Activated T-helper 1 cell treated with anti-CD3 and anti-CD28 coated beads, Interleukin-2, amount 50 U/mL, for 16 hours (primary cell): Measurements from ENCODE around the gene ARL9.
"Not testable (repeated sequence)": the region's sequence is repeated elsewhere in the genome, so short reads cannot be mapped to it uniquely, and the experiment has no call there.

Experiments used
- DNase-seq, 2 donors: peaks; one replicate each; pipeline ENCODE4 v3.0.0-alpha.2; 2020; ENCODE audit warnings: low read depth in 1 of 2, low spot score in 1 of 2

Gene ARL9, protein sequence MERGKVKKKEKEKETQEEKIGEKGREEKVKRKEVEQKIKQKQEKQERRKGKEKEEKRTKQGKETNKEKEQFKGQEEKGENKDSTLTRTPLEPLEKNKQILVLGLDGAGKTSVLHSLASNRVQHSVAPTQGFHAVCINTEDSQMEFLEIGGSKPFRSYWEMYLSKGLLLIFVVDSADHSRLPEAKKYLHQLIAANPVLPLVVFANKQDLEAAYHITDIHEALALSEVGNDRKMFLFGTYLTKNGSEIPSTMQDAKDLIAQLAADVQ

DNA sequence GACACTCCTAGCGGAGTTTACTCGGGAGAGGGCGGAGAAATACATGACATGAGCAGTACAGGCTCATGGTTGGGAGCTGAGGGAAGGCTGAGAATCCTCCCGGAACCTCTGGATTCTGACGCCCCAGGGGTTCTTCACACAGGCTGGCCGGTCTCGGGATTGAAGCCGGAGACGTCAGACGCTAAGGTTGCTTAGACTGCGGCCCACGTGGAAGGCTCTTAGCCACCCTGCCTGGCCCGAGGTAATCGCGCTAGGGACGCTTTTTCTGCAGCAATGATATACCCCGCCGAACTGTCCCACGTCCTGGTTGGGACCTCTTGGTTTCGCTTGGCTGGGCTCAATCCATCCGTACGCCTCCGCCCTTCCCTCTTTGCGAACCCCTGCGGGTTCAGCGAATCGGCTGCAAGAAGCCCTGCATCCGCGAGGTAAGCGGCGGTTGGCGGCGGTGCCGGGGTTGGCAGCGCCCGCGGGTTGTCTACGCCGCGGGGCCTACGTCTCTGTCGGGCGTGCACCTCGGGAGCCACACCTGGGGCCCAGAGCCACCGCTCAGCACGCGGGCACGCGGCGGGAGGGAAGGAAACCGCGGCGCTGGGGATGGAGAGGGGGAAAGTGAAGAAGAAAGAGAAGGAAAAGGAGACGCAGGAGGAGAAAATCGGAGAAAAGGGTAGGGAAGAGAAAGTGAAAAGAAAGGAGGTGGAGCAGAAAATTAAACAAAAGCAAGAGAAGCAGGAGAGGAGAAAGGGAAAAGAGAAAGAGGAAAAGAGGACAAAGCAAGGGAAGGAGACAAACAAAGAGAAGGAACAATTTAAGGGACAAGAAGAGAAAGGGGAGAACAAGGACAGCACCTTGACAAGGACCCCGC is at the start of gene ARL9:
Gene ARL9, plus strand, starts transcription at position 523 of the 862 bp plus-strand sequence. Its CDS starts 72 bp downstream, at position 595.
- DNase-seq: peak; percentile 39 to 48

DNA sequence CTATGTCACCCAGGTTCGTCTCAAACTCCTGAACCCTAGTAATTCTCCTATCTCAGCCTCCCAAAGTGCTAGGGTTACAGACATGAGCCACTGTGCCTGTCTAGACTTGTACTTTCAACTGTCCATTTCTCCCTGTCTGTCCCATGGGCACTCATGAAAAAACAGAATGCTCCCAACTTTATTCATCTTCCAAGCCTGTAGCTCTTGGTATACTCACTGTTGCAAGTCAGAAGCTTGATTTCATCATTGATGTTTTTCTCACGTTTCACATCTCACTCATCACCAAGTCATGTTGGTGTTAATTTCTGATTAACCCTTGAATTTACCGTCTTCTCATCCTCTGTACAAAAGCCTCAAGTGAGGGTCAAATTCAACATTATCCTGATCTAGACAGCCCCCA is 45.5 kb upstream of the ARL9 start:
- DNase-seq: no peak

DNA sequence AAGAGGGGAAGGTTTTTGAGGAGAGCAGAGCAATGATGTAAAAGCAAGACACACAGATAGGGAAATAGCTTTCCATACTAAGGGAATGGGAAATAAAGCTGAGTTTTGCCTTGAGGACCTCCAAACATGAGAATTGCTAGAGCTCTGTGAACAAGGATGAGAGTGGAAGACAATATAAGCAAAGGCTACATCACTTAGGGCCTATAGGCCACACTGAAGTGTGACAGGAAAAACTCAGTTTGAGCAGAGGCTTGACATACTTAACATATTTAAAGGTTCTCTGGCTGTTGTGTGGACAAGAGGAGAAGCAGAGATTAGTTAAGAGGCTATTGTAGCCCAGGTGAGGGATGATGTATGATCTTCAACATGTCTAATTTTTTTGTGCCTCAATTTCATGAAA is 43.4 kb upstream of the ARL9 start:
- DNase-seq: no peak

DNA sequence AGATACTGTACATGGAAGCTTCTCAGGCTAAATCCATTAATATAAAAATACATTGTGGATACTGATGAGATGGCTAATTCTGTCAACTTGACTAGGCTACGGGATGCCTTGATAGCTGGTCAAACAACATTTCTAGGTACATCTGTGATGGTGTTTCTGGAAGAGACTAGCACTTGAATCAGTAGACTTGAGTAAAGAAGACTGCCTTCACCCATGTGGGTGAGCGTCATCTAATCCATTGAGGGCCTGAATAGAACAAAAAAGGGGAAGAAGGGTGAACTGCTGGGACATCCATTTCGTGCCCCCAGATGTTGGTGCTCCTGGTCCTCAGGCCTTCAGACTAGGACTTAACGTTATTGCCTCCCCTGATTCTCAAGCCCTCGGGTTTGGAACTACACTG is 41.9 kb upstream of the ARL9 start:
- no peak for DNase-seq

DNA sequence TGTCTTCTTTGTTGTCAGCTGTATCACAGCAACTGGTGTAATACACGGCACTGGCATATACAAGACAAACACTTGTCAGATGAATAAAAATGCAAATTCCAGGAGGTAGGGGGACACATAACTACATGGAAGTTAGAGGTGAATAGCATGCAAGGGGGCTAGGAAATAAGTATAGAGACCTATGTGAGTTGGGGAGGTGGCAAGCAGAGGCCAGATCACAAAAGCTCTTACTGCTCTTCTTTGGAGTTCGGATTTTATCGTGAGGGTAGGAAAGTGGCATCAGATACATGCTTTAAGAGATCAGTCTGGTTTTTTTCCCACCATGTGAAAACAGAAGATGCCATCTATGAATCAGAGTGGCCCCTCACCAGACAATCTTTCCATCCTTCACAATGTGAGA is 41.0 kb upstream of the ARL9 start:
- DNase-seq: no peak

DNA sequence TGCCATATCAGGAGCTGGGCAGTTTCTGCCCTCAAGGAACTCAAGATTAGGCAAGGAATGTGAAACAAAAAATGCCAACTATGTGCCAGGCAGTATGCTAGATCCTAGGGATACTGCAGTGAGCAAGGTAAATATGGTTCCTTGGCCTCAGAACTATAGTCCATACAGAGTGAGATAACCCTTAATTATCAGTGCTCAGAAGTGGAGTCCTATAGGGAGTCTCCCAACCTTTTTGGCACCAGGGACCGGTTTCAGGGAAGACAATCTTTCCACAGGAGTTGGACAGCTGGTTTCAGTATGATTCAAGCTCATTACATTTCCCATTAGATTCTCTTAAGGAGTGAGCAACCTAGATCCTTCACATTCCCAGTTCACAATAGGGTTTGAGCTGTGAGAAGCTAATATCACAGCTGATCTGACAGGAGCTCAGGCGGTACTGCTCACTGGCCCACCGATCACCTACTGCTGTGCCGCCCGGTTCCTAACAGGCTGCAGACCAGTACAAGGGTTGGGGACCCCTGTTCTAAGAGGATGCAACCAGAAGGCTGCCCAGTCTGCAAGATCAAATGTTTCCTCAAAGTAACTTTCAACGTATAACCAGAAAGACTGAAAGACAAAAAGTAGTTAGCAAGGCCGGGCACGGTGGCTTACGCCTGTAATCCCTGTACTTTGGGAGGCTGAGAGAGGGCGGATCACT is 39.8 kb upstream of the ARL9 start:
- DNase-seq: no peak

DNA sequence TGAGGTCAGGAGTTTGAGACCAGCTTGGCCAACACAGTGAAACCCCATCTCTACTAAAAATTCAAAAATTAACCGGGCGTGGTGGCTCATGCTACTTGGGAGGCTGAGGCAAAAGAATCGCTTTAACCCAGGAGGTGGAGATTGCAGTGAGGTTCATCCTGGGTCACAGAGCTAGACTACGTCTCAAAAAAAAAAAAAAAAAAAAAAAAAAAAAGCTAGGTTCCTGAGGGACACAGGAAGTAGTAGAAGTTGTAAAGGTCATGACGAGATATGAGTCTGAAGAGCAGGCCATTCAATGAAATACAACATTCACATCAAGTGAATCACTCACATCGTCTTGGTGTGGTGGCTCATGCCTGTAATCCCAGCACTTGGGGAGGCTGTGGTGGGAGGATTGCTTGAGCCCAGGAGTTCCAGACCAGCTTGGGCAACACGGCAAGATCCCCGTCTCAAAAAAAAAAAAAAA is 39.3 kb upstream of the ARL9 start:
- DNase-seq: not testable (repeated sequence)

DNA sequence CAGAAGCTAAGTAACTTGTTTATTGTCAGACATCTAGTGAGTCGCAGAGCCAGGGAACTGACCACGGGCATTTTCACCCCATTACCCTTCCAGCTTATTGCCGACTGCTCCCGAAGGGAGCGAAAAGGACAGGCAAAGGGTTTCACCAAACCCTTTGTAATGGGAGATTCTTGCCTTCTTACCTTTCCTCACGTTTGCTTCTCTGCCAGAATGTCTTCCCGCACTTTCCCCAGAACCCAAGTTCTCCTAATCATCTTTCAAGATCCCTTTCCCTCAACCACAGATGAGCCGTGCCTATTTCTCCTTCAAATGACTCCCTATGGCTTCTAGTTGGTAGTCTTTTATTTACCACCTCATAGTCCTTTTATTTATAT is 38.7 kb upstream of the ARL9 start:
- DNase-seq: no peak

DNA sequence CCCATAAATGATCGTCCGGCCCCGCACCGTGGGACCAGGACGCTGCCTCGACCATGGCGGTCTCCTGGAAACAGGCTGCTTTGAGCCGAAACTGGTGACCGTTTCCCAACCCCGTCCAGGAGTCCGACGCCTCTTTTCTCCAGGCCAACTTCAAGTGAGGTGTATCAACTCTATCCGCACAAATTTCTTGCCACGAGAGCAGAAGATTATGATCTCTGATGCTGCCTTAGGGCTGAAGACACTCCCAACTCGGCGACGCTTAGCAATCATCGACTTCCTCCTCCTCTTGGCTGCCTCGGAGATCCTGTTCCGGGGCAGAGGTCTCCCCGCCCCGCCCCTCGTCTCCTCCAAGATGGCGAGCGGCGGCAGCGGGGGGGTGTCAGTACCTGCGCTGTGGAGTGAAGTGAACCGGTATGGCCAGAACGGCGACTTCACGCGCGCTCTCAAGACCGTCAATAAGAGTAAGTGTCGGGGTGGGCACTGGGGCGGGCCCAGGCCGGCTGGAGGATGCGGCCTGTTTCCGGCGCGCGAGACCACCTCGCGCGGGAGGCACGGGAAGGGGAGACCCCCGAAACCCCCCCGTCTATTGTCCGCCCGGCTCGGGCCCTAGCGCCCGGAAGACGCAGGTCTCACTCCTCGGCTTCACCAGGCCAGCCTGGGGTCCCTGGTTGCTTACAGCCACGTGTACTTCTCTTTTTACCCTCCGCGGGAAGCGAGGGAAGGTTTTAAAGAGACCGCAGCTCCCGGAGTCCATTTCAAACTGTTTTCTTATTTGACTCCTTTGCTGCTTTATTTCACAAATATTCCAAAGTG is 38.1 kb upstream of the ARL9 start, which contains the start of gene SRP72:
Gene SRP72, plus strand, starts transcription at position 334 of the 813 bp plus-strand sequence. Its CDS starts 19 bp downstream, at position 353.
- DNase-seq: peak; percentile 81 to 84

DNA sequence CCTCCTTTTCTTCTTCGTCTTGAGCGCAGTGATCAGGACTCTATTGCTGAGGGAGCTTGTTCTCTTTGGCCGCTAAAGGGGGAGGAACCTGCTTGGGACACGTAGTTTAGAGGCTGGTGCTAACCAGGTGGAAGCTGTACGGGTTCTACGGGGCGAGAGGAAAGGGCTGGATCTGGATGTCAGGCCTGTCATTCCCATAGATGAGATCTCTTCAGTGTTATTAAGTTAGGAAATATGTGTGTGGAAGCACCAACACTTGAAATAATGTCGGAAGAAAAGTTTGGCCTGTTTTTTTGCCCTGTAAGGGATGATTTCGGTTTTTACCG is 37.5 kb upstream of the ARL9 start:
- DNase-seq: no peak

DNA sequence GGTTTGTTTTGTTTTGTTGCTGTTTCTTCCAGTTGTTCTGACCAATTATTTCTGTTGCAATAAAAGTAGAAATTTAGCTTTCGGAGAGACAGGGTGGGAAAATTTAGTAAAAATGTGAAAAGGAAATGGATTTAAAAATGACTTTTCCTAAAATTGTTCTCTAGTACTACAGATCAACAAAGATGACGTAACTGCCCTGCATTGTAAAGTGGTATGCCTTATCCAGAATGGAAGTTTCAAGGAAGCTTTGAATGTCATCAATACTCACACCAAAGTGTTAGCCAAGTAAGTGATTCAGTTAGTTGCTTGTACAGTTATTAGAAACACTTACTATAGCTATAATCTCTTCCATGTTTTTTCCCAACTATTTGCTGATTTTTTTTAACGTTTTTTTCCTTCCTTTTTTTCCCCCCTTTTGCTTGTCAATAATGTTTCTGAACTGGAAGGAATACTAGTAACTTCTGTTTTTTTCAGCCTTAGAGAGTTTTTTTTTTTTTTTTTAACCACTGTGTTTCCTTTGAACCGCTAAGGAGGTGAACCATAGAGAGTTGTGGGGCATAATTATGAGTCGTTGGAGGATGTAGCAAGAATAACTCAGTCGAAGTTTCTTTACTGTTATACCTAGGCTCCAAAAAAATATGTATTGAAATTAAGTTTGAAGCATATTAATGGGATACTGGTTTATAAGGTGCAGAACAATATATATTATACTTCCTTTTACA is 35.9 kb upstream of the ARL9 start:
- DNase-seq: no peak

DNA sequence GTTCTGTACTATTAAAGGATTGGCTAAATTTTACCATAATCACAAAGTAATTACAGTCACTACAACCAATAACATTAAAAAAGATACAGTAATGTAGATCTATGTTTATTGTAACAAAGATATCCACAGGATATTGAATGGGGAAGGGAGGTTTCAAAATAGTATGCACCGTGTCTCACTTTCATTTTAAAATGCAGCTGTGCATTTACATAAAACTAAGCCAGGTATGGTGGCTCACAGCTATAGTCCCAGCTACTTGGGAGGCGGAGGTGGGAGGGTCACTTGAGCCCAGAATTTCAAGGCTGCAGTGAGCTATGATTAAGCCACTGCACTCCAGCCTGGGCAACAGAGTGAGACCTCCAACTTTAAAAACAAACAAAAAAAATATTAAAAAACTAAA is 29.7 kb upstream of the ARL9 start:
- DNase-seq: no peak

DNA sequence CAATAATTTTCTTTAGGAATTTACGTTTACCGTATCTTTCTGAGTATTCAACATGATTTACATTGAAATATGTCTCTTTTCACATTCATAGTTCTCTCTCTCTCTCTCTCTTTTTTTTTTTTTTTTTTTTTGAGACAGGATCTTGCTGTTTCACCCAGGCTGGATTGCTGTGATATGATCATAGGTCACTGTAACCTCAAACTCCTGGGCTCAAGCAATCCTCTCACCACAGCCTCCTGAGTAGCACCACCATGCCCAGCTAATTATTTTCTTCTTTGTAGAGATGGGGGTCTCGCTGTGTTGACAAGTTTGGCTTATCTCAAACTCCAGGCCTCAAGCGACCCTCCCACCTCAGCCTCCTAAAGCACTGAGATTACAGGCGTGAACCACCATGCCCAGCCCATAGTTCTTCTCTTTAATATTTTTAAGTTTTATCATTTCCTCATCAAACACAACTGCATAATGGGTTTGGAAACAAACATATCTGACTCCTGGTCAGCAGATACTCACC is 28.3 kb upstream of the ARL9 start:
- no peak for DNase-seq

DNA sequence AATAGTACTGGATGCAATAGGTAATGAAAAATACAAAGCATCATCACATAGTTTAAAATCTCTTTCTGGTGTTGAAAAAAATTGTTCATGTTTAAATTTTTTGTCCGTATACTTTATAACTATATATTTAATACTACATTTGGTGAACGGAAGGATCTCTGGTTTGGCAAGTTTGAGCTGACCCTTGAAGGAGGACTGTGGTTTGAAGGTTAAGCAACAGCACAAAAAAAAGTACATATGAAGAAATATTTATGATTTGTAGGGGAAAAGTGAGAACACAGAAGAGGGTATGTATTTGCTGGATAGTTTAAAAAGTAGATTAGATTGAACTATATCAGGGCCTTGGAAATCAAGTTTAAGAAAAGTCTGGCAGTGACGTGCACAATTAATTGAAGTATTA is 24.9 kb upstream of the ARL9 start:
- no peak for DNase-seq

DNA sequence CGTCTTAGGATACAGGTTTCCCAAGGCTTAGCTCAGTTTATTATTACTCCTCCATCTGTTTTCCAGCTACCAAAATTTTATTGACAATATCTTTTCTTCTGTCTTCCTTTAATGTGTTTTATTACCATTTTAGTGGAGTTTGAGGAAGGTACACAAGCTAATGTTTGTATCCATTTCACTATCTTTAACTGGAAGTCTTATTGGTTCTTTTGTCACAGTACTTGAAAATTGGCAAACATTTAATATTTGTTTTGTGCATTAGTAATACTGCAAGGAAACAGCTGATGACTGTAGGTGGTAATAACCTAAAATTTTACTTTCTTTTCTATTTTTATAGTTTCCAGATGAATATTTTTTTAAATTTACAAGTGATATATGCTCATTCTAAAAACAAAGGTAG is 9.3 kb upstream of the ARL9 start:
- no peak for DNase-seq

DNA sequence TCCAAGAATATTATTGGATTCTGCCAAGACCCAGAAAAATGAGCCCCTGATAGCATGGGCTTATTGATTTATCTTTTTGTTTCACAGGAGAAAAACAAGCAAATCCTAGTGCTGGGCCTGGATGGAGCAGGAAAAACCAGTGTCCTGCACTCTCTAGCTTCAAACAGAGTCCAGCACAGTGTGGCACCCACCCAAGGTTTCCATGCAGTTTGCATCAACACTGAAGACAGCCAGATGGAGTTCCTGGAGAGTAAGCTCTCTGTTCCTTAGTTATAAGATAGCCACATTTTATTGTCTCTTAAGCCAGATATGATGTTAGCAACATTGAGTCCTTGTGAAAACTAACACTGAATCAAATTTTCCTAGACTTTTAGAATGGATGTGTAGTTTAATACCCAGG is 5.5 kb downstream of the ARL9 start:
- DNase-seq: no peak

DNA sequence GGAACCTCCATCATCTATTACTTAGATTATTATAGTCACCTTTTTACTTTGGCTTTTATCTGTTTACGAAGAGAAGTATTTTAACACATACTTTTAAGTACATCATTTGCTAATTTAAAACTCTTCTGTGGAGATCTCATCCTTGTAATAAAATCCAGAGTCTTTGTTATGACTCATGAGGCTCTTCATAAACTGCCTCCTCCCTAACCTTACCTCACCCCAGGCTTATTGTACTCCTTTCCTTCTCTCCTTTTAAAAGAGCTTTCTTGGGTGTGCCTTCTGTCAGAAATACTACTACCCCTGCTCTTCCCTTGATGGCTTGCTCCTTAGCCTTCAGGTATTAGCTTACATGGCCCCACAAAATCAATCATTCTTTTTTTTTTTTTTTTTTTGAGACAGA is 6.6 kb downstream of the ARL9 start:
- no peak for DNase-seq

DNA sequence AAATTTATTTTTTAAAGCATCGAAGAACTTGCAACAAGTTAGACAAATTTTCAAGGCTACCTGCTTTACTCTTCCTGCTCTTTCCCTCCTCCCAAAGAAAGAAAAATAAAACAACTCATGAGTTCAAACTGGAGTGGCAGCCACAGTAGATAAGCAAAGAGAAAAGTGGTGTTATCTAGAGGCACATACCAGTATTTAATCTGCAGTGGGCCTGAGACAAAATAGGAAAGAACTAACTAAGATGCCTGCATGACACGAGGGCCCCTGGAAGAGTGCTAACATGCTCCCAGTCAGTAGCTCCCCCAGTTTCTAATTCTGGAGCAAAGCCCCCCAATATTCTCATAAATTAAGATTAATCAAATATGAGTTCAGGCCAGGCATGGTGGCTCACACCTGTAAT is 7.9 kb downstream of the ARL9 start:
- no peak for DNase-seq

DNA sequence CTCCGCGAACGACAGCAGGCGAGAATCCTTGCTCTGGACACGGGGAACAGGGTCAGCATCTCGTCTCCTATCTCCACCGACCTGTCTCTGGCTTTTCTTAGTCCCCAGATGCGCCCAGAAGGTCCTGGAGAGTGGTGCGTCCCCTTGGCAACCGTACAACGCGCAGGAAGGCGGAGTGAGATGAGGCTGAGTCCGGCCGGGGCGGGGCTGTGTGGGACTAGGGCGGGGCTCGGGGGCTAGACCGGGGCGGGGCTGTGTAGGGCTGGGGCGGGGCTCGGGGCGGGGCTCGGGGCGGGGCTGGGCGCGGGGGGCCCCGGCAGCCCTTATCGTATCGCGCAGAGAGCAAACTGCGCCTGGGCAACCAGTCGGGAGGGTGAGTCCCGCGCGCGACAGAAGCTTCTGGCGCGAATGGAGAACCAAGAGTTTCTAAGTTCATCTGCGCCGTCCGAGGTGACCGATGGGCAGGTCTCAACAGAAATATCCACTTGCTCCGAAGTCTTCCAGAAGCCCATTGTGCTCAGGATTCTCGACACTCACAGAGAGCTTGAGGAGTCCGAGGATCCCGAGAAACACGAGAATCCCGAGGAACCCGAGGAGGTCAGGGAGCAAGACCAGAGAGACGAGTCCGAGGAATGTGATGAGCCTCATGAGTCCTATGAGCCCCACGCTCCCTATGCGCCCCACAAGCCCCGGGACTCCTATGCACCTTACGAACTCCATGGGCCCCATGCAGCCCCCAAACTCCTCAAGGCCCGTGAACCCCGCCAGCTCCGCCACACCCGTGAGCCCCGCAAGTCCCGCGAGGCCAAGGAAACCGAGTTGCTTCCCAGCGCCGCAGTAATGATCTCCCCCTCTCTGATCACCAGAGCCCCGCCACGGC is 24.9 kb downstream of the ARL9 start:
- DNase-seq: peak; percentile 63 to 69
